Mesenchymal stem cell (in vitro differentiated cells and primary cell): ENCODE results near the gene CNGB1.

ENCODE experiments used
- DNase-seq: peaks from one replicate; pipeline ENCODE4 v3.0.0-alpha.2; 2013
- H2AFZ ChIP-seq: one replicate; pipeline ENCODE4 v1.6.1; 2013; ENCODE audit warnings: low read depth, mild to moderate bottlenecking, control low read depth, inconsistent platforms, low read length, moderate library complexity
- H2AK5ac ChIP-seq: 2 replicates; pipeline ENCODE4 v1.6.1; 2013; ENCODE audit warnings: low read length, moderate library complexity, mild to moderate bottlenecking, inconsistent platforms; ENCODE audit not compliant: severe bottlenecking
- H2BK120ac ChIP-seq: one replicate; pipeline ENCODE4 v1.6.1; 2013; ENCODE audit warnings: low read depth, mild to moderate bottlenecking, inconsistent platforms, low read length, moderate library complexity
- H2BK12ac ChIP-seq, 2 experiments: one replicate each; pipeline ENCODE4 v1.6.1; 2013; ENCODE audit warnings: inconsistent platforms in 2 of 2, low read length in 2 of 2, mild to moderate bottlenecking in 2 of 2, moderate library complexity in 2 of 2, control low read depth in 1 of 2
- H2BK15ac ChIP-seq: one replicate; pipeline ENCODE4 v1.6.1; 2013; ENCODE audit warnings: mild to moderate bottlenecking, low read depth, inconsistent platforms; ENCODE audit not compliant: poor library complexity, severe bottlenecking
- H2BK5ac ChIP-seq: 2 replicates; pipeline ENCODE4 v1.6.1; 2013; ENCODE audit warnings: low read depth, mild to moderate bottlenecking, low read length, control low read depth, inconsistent platforms; ENCODE audit not compliant: poor library complexity, severe bottlenecking
- H3K14ac ChIP-seq, 2 experiments: one replicate each; pipeline ENCODE4 v1.6.1; 2013; ENCODE audit warnings: inconsistent platforms in 2 of 2, low read length in 2 of 2, control low read depth in 1 of 2, mild to moderate bottlenecking in 1 of 2, moderate library complexity in 1 of 2
- H3K18ac ChIP-seq, 2 experiments: one replicate each; pipeline ENCODE4 v1.6.1; 2013; ENCODE audit warnings: inconsistent platforms in 2 of 2, low read length in 2 of 2, control low read depth in 1 of 2, low read depth in 1 of 2, mild to moderate bottlenecking in 1 of 2
- H3K23ac ChIP-seq, 2 experiments: one replicate each; pipeline ENCODE4 v1.6.1; 2013; ENCODE audit warnings: inconsistent platforms in 2 of 2, low read length in 2 of 2, mild to moderate bottlenecking in 2 of 2, moderate library complexity in 2 of 2, control low read depth in 1 of 2
- H3K27ac ChIP-seq: 2 replicates; pipeline ENCODE4 v1.5.1; 2013; ENCODE audit warnings: mild to moderate bottlenecking, moderate library complexity, low read length, control low read depth, inconsistent platforms; ENCODE audit not compliant: poor library complexity, severe bottlenecking
- H3K27me3 ChIP-seq, 2 experiments: 2 replicates each; pipeline versions ENCODE4 v1.6.1 to v1.7.0; 2013; ENCODE audit warnings: low read length in 2 of 2, mild to moderate bottlenecking in 2 of 2, moderate library complexity in 2 of 2, control low read depth in 1 of 2, inconsistent platforms in 1 of 2; ENCODE audit not compliant: control insufficient read depth in 1 of 2, insufficient read depth in 1 of 2
- H3K36me3 ChIP-seq, 2 experiments: 2 replicates each; pipeline versions ENCODE4 v1.6.1 to v1.7.0; 2013; ENCODE audit warnings: low read length in 2 of 2, control low read depth in 1 of 2, inconsistent platforms in 1 of 2, low read depth in 1 of 2, mild to moderate bottlenecking in 1 of 2; ENCODE audit not compliant: insufficient read depth in 2 of 2, control insufficient read depth in 1 of 2
- H3K4ac ChIP-seq, 2 experiments: one replicate each; pipeline ENCODE4 v1.6.1; 2013; ENCODE audit warnings: inconsistent platforms in 2 of 2, low read length in 2 of 2, mild to moderate bottlenecking in 2 of 2, moderate library complexity in 2 of 2, control low read depth in 1 of 2, low read depth in 1 of 2
- H3K4me1 ChIP-seq: 2 replicates; pipeline ENCODE4 v1.6.1; 2013; ENCODE audit warnings: low read depth, low read length, control low read depth; ENCODE audit not compliant: control insufficient read depth, insufficient read depth
- H3K4me2 ChIP-seq: 2 replicates; pipeline ENCODE4 v1.6.1; 2013; ENCODE audit warnings: low read length, mild to moderate bottlenecking, inconsistent platforms; ENCODE audit not compliant: poor library complexity, severe bottlenecking
- H3K4me3 ChIP-seq, 2 experiments: 2 replicates each; pipeline versions ENCODE4 v1.5.1 to v1.7.0; 2013; ENCODE audit warnings: low read length in 2 of 2, mild to moderate bottlenecking in 2 of 2, control low read depth in 1 of 2, low read depth in 1 of 2; ENCODE audit not compliant: insufficient read depth in 1 of 2
- H3K79me1 ChIP-seq: replicated peaks from 2 replicates; pipeline ENCODE4 v1.6.1; 2013; ENCODE audit warnings: mild to moderate bottlenecking, control low read depth, low read length, inconsistent platforms; ENCODE audit not compliant: poor library complexity, severe bottlenecking
- H3K9ac ChIP-seq: 2 replicates; pipeline ENCODE4 v1.7.0; 2013; ENCODE audit warnings: mild to moderate bottlenecking, low read length, moderate library complexity
- H3K9me3 ChIP-seq: 2 replicates; pipeline ENCODE4 v1.7.0; 2013; ENCODE audit warnings: mild to moderate bottlenecking, low read length; ENCODE audit not compliant: control insufficient read depth
- H4K8ac ChIP-seq: one replicate; pipeline ENCODE4 v1.6.1; 2013; ENCODE audit warnings: inconsistent platforms, mild to moderate bottlenecking, low read length, moderate library complexity
- H4K91ac ChIP-seq: one replicate; pipeline ENCODE4 v1.6.1; 2013; ENCODE audit warnings: mild to moderate bottlenecking, low read length, inconsistent platforms
- WGBS: methylation state at CpG from one replicate; pipeline ENCODE4 v1.1.7; 2013; ENCODE audit warnings: mixed read lengths; 5-methylcytosine and 5-hydroxymethylcytosine counted together

The CNGB1 gene

DNA sequence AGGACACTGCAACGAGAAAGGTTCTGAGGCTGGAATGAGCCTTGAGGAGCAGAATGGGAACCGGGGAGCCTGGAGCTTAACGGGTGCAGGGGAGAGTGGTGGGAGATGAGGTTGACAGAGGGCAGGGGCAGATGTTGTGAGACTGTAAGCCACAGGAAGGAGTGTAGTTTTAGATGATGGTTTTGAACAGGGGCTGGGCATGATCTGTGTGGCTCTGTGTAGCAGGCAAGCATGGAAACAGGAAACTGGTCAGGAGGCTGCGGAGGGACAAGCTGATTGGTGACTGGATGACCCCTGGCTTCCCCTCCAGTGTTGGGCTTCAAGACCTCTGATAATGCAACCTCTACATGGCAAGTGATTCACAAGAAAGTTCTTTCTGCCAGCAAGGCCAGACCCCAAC lies 1.4 kb upstream of the CNGB1 start:
- H3K9me3 ChIP-seq, result peaks cover 4% of the 10 kb centered on the region
- DNase-seq, result no peak
- WGBS, result 79% methylated on average over 4 of the region's 4 CpGs

DNA sequence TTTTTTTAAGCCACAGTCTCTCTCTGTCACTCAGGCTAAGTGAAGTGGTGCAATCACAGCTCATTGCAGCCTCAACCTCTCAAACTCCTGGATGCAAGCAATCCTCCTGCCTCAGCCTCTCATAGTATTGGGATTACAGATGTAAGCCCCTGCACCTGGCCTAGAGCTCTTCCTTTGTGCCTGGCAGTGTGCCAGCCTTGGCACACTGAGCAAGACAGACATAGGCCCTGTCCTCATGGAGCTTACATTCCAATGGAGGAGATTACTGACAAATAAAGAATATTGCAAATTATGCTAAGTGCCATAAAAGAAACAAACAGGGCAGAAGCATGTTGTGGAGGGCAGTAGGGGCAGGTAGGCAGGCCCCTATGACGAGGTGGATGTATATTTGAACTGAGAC lies 920 bp upstream of the CNGB1 start:
- no peak overlapping the region for H3K4ac ChIP-seq
- 64% methylated on average over 1 of the region's 1 CpG for WGBS

More for the DNA sequence above, 1.4 kb upstream of the CNGB1 start:
- Histone ChIP-seq H2BK120ac (no peak overlapping the region), H2BK5ac (no peak overlapping the region), H3K4me3 (no peak overlapping the region), H3K36me3 (no peaks in the 10 kb centered on the region), H3K14ac (no peak overlapping the region), H3K4me1 (no peaks in the 10 kb centered on the region), H4K8ac (no peak overlapping the region), H4K91ac (no peak overlapping the region), H2AFZ (no peak overlapping the region), H3K27me3 (peaks cover 22 to 93% of the 10 kb centered on the region in 2 experiments), H3K79me1 (no peaks in the 10 kb centered on the region), H3K23ac (no peak overlapping the region), H2BK12ac (no peak overlapping the region), H3K18ac (no peak overlapping the region), H3K4ac (no peak overlapping the region), H2BK15ac (no peak overlapping the region), H2AK5ac (no peak overlapping the region), H3K4me2 (no peak overlapping the region), H3K27ac (no peak overlapping the region), H3K9ac (no peak overlapping the region)

DNA sequence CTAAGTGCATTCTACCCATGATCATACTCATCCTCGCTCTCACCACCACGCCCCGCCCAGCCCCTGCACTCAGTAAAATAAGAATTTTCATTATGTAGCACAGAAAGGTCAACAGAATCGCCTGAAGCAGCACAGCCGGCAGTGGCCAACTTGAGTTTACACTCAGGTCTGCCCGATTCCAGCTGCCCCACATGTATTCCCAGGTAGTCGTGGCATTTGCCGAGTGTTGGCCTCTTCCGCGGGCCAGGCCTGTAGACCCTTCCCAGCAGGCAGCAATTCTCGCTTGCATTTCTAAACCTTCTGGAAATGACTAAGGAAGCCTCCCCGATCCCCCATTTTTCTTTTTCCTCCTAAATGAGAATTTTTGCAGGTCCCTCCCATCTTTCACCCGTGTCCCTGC lies 609 bp downstream of the CNGB1 start:
- H3K27ac ChIP-seq, result no peak overlapping the region
- no peaks in the 10 kb centered on the region for H3K79me1 ChIP-seq
- no peak overlapping the region for H3K14ac ChIP-seq
- no peak overlapping the region for H4K8ac ChIP-seq
- no peak overlapping the region for H4K91ac ChIP-seq
- H3K9me3 ChIP-seq, result peaks cover 4% of the 10 kb centered on the region
- 71% methylated on average over 12 of the region's 13 CpGs for WGBS
- H3K4me1 ChIP-seq, result no peaks in the 10 kb centered on the region
- DNase-seq, result no peak
- H3K18ac ChIP-seq, result no peak overlapping the region
- no peak overlapping the region for H2AFZ ChIP-seq
- no peak overlapping the region for H3K4me2 ChIP-seq
- H3K4me3 ChIP-seq, result no peak overlapping the region
- H2BK120ac ChIP-seq, result no peak overlapping the region
- peaks cover 18 to 78% of the 10 kb centered on the region in 2 experiments for H3K27me3 ChIP-seq
- H3K23ac ChIP-seq, result no peak overlapping the region
- no peak overlapping the region for H3K9ac ChIP-seq
- H3K36me3 ChIP-seq, result no peaks in the 10 kb centered on the region
- no peak overlapping the region for H2BK12ac ChIP-seq
- no peak overlapping the region for H2BK5ac ChIP-seq
- no peak overlapping the region for H2AK5ac ChIP-seq
- H3K4ac ChIP-seq, result no peak overlapping the region
- H2BK15ac ChIP-seq, result no peak overlapping the region

More for the DNA sequence above, 920 bp upstream of the CNGB1 start:
- Histone ChIP-seq H3K23ac (no peak overlapping the region), H3K79me1 (no peaks in the 10 kb centered on the region), H3K4me1 (no peaks in the 10 kb centered on the region), H3K14ac (no peak overlapping the region), H3K36me3 (no peaks in the 10 kb centered on the region), H3K4me2 (no peak overlapping the region), H3K9ac (no peak overlapping the region), H2AK5ac (no peak overlapping the region), H2BK15ac (no peak overlapping the region), H3K27me3 (peaks cover 22 to 93% of the 10 kb centered on the region in 2 experiments), H2AFZ (no peak overlapping the region), H3K18ac (no peak overlapping the region), H3K4me3 (no peak overlapping the region), H2BK120ac (no peak overlapping the region), H4K8ac (no peak overlapping the region), H4K91ac (no peak overlapping the region), H2BK12ac (no peak overlapping the region), H3K9me3 (peaks cover 4% of the 10 kb centered on the region), H3K27ac (no peak overlapping the region), H2BK5ac (no peak overlapping the region)
- no peak for DNase-seq

DNA sequence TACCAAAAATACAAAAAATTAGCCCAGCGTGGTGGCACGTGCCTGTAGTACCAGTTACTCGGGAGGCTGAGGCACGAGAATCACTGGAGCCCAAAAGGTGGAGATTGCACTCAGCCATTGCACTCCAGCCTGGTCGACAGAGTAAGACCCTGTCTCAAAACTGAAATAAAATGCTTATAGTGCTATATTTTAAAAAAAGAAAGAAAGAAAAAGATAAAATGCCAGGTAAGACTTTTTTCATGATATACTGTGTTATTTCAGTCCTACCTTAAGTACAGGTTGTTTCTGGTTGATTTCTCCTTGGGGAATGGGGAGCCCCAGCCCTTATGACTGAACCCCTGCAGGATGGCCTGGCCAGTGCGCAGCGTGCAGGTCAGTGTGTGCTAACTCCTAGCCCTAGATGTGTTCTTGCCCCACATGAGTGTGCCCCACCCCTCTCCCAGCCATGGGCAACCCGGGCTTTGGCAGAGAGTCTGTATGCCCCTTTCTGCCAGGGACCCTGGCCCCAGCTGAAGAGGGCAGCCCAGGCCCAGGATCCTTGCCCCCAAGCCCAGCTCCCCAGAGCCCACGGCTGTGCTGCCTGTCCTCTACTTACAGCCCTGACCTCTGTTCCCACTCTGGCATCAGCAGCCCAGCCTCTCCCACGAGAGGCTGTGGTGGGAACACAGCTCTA lies 1.3 kb downstream of the CNGB1 start:
- DNase-seq, result no peak
- H3K4me1 ChIP-seq, result no peaks in the 10 kb centered on the region
- no peak overlapping the region for H3K27ac ChIP-seq
- no peak overlapping the region for H4K8ac ChIP-seq
- no peak overlapping the region for H3K14ac ChIP-seq
- H2BK5ac ChIP-seq, result no peak overlapping the region
- WGBS, result 77% methylated on average over 9 of the region's 10 CpGs
- H3K4ac ChIP-seq, result no peak overlapping the region
- no peak overlapping the region for H2BK120ac ChIP-seq
- no peaks in the 10 kb centered on the region for H3K36me3 ChIP-seq
- no peak overlapping the region for H3K18ac ChIP-seq
- peak overlapping the region in 1 of 2 experiments; percentile 6 for H3K23ac ChIP-seq
- no peak overlapping the region for H2AK5ac ChIP-seq
- H3K4me2 ChIP-seq, result no peak overlapping the region
- H2BK12ac ChIP-seq, result no peak overlapping the region
- H2BK15ac ChIP-seq, result no peak overlapping the region
- H3K9ac ChIP-seq, result no peak overlapping the region
- peaks cover 4% of the 10 kb centered on the region for H3K9me3 ChIP-seq
- H3K27me3 ChIP-seq, result peaks cover 18 to 74% of the 10 kb centered on the region in 2 experiments
- no peaks in the 10 kb centered on the region for H3K79me1 ChIP-seq
- H4K91ac ChIP-seq, result no peak overlapping the region
- no peak overlapping the region for H2AFZ ChIP-seq
- H3K4me3 ChIP-seq, result no peak overlapping the region
